Loucy (cell line): ENCODE measurements around the gene CYP26B1.

Source experiments
- CTCF ChIP-seq: fragments of 200-600 bp; sonication (generic); conservative IDR thresholded peaks from 2 replicates; pipeline ENCODE4 v1.5.1; 2014; ENCODE audit warnings: mild to moderate bottlenecking, antibody characterized with exemption, low read length
- EZH2phosphoT487 ChIP-seq: fragments of 200-600 bp; IDR thresholded peaks from 2 replicates; pipeline ENCODE4 v1.6.1; 2018; ENCODE audit warnings: antibody characterized with exemption, mild to moderate bottlenecking, moderate library complexity, borderline replicate concordance

DNA sequence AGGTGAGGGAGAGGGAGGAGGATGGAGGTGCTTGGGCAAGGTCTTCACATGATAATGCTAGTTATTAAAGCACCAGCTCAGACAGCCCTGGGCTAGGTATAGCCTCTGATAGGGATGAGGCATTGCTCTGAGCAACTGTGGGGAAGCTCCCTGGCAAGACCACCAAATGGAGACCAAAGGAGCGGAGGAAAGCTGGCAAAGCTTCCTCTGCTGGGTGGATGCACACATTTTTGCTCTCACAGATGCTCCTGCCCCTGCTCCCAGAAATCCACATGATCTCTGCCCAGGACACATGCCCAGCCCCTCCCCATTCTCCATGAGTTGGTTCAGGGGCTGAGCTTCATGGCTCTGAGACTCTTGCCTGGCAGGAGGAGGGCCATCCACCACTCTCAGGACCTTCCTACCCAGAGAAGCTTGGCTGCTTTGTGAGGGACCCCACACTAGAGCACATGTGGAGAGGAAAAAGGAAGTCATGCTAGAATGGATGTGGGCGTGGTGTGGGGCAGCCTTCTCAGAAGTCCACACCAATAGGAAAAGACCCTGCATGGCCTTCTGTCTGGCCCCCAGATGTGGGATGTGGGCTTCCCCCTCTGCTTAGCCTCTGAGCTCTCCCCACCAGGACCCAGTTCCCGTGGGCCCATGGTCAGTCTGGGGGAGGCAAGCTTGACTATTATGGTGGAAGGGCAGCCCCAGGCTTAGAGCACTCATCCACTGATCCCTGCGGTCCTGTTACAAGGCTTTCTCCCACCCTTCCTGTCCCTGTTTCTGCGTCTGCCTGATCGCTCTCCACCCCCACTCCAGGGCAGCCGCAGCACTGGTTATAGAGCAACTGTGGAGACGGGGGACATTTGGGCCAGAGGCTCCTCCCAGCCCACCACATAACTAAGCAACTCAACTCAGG lies 10.5 kb upstream of the CYP26B1 start:
- no peak for TF ChIP-seq CTCF
- no peak for TF ChIP-seq EZH2phosphoT487
